ENCODE results near the gene D2HGDH. TPM values are rescaled to one million over a fixed set of nuclear protein-coding genes. Genes with fewer than 3 reads are reported as not detected.

The D2HGDH gene
- total and polyA plus RNA-seq, 2 of the 13 experiments (the other 11 are each of a cell fraction or from before 2014, with no cell fraction given): 19.2 to 20.3 TPM

GRCh38 chr2:241777686-241778627, 43.5 kb downstream of the D2HGDH start (continued):
- TF ChIP-seq CC2D1A (CRISPR knock-in tag; IDR thresholded peaks at IDR 0.05) (no peak), SNAI1 (CRISPR knock-in tag; IDR thresholded peaks at IDR 0.05; ENCODE audit: borderline replicate concordance) (no peak), MED8 (CRISPR knock-in tag; IDR thresholded peaks at IDR 0.05; ENCODE audit: insufficient replicate concordance) (no peak), ARID4A (CRISPR knock-in tag; IDR thresholded peaks at IDR 0.05; ENCODE audit: borderline replicate concordance) (0 out of 2 replicates have a peak, but pooled peaks have one; percentile 22), ZFP1 (CRISPR knock-in tag; IDR thresholded peaks at IDR 0.05) (no peak), ZNF230 (CRISPR knock-in tag; IDR thresholded peaks at IDR 0.05) (no peak), ZNF781 (CRISPR knock-in tag; IDR thresholded peaks at IDR 0.05; ENCODE audit: borderline replicate concordance, not compliant biosample characterization) (no peak), ZBTB33 (CRISPR knock-in tag; IDR thresholded peaks at IDR 0.05) (peak; percentile 74; the same call in 1 of the 2 replicates), DMTF1 (CRISPR knock-in tag; IDR thresholded peaks at IDR 0.05) (no peak), MTA3 (CRISPR knock-in tag; IDR thresholded peaks at IDR 0.05) (no peak), ZBTB7B (CRISPR knock-in tag; IDR thresholded peaks at IDR 0.05) (0 out of 2 replicates have a peak, but pooled peaks have one; percentile 36), ZNF350 (CRISPR knock-in tag; IDR thresholded peaks at IDR 0.05; ENCODE audit: borderline replicate concordance, low read depth) (no peak), ZNF225 (CRISPR knock-in tag; IDR thresholded peaks at IDR 0.05) (no peak), YEATS4 (CRISPR knock-in tag; IDR thresholded peaks at IDR 0.05; ENCODE audit: borderline replicate concordance) (no peak), HNF4G (IDR thresholded peaks at IDR 0.05; ENCODE audit: borderline replicate concordance, low read depth, low read length) (no peak), HNF4G (CRISPR knock-in tag; IDR thresholded peaks at IDR 0.05; ENCODE audit: borderline replicate concordance, low read depth) (no peak)

Measured in HepG2 (cell line).